Panc1 (cell line): Measurements from ENCODE around the gene NCKAP5. TPM values are rescaled to one million over a fixed set of nuclear protein-coding genes. Genes with fewer than 3 reads are reported as not detected.

Source experiments
- ATAC-seq: fragments of 200-7000 bp; cut with Tn5 transposase; 2 replicates; pipeline ENCODE4 v1.9.1; 2020; ENCODE audit warnings: mild to moderate bottlenecking, moderate library complexity
- BruUV-seq: library from RNA; stranded (reverse); fragments of 400-500 nt; replicated peaks from 2 replicates; lab custom pipeline; 2021; lab: Mats Ljungman, UMichigan
- CTCF ChIA-PET: fragments of 300-600 bp; sonication (Branson Sonifier 250); formaldehyde crosslinking; loops from one replicate; lab custom pipeline; 2022; ENCODE audit warnings: antibody characterized with exemption; lab: Charles Lee
- POLR2A ChIA-PET: fragments of 300-600 bp; sonication (Branson Sonifier 250); formaldehyde crosslinking; loops from one replicate; lab custom pipeline; 2022; ENCODE audit warnings: antibody characterized with exemption; lab: Charles Lee
- DNase-seq: peaks from one replicate; pipeline ENCODE4 v3.0.0-alpha.2; 2010; ENCODE audit warnings: low read depth, low spot score
- H3K27ac ChIP-seq: 2 replicates; pipeline ENCODE4 v1.5.1; 2011; ENCODE audit warnings: mild to moderate bottlenecking, low read length, inconsistent platforms
- H3K27me3 ChIP-seq: fragments of 200-500 bp; sonication (Bioruptor generic); 2 replicates; pipeline ENCODE4 v1.6.0; 2014; ENCODE audit warnings: low read length, inconsistent platforms; ENCODE audit not compliant: control insufficient read depth, insufficient read depth
- H3K36me3 ChIP-seq: fragments of 200-500 bp; sonication (Bioruptor generic); 2 replicates; pipeline ENCODE4 v1.5.1; 2014; ENCODE audit warnings: inconsistent platforms, mild to moderate bottlenecking, low read length, moderate library complexity; ENCODE audit not compliant: control insufficient read depth, insufficient read depth
- H3K4me1 ChIP-seq: 2 replicates; pipeline ENCODE4 v1.5.1; 2011; ENCODE audit warnings: inconsistent platforms, mild to moderate bottlenecking, low read length, moderate library complexity; ENCODE audit not compliant: control insufficient read depth, insufficient read depth
- H3K4me3 ChIP-seq, 2 experiments: 2 replicates each; pipeline ENCODE4 v1.5.1; 2011 to 2012; ENCODE audit warnings: low read depth in 2 of 2, low read length in 2 of 2, mild to moderate bottlenecking in 2 of 2, inconsistent platforms in 1 of 2, moderate library complexity in 1 of 2
- H3K9me3 ChIP-seq: fragments of 200-500 bp; sonication (Bioruptor generic); 2 replicates; pipeline ENCODE4 v1.5.1; 2014; ENCODE audit warnings: low read depth, mild to moderate bottlenecking, inconsistent platforms, low read length, moderate library complexity; ENCODE audit not compliant: control insufficient read depth, insufficient read depth
- POLR2AphosphoS5 ChIP-seq: IDR thresholded peaks from 2 replicates; pipeline ENCODE4 v1.6.1; 2012; ENCODE audit warnings: mild to moderate bottlenecking, low read depth, low read length, moderate library complexity
- REST ChIP-seq, 2 experiments: IDR thresholded peaks; 2 replicates each; pipeline ENCODE4 v1.6.1; 2011 to 2012; ENCODE audit warnings: low read depth in 2 of 2, control low read depth in 1 of 2, low read length in 1 of 2, mild to moderate bottlenecking in 1 of 2, moderate library complexity in 1 of 2; ENCODE audit not compliant: insufficient read depth in 1 of 2
- SIN3A ChIP-seq: IDR thresholded peaks from 2 replicates; pipeline ENCODE4 v1.6.1; 2012; ENCODE audit warnings: low read depth, mild to moderate bottlenecking, low read length, moderate library complexity, borderline replicate concordance; ENCODE audit not compliant: insufficient read depth
- TCF7L2 ChIP-seq: IDR thresholded peaks from 2 replicates; pipeline ENCODE4 v1.6.1; 2011; ENCODE audit warnings: mild to moderate bottlenecking, low read depth, low read length, inconsistent platforms
- in situ Hi-C: cut with HindIII; loops from 2 replicates; pipeline ENCODE4 v1.10.0; 2016; ENCODE audit warnings: low sequenced_read_pairs, low pct_unique_long_range_greater_than_20kb
- intact Hi-C: fragments of 100-400 bp; cut with micrococcal nuclease; formaldehyde crosslinking; loops from one replicate; pipeline ENCODE4 v1.10.0; 2022; ENCODE audit not compliant: unreplicated experiment
- total RNA-seq: library from RNA; stranded (reverse); gene quantifications from one replicate; pipeline ENCODE4 v1.2.1, GENCODE V29; 2021; ENCODE audit not compliant: unreplicated experiment
- TF ChIP-seq, protein P1 (sequence below): fragments of 450-650 bp; IDR thresholded peaks from 2 replicates; pipeline ENCODE4 v1.5.1; 2017; ENCODE audit warnings: mild to moderate bottlenecking

NCKAP5 gene
- total RNA-seq, 1 experiment from 2014 or later = 0.10 TPM

DNA sequence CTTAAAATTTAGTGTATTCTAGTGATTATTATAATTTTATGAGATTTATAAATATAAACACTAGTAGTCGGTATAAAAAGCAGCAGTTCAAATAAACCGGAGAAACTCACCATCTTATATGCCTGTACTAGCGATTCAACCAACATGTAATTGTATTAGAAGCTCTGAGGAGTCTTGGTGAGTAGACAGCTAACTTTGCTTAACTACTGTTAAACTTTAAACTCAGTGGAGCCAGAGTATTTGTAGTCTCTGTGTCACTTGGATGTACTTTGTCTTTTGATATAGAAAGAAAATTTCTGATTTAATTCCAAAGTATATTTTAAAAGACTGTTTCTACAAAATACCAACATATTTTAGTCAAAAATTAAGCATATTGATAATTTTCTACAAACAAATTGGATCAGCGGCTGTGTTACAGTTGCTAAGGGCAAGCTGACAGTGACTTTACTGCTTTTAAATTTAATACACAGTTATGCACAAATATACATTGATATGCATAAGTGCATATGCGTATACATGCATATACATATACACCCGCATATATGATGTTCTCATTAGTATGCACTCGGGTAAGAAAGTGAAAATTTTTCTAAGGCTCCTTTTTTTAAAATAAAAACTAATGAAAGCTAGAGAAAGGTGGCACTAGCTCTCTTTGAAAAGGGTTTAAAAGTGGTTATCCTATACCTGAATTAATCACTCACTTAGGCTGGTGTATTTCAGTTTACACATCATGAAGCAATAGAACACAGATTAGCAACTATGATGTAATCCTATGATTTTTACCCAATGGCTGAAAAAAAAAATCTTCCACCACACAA, 374.5 kb downstream of the NCKAP5 start:
- ChIA-PET CTCF (no interaction called here), POLR2A (no interaction called here)
- no TSS peak for BruUV-seq
- DNase-seq = no peak
- Histone ChIP-seq H3K27me3 (no peaks in the 10 kb centered on the region), H3K36me3 (no peaks in the 10 kb centered on the region), H3K4me1 (no peaks in the 10 kb centered on the region), H3K4me3 (no peak overlapping the region), H3K27ac (no peak overlapping the region), H3K9me3 (no peaks in the 10 kb centered on the region)
- TF ChIP-seq SIN3A = no peak
- TF ChIP-seq POLR2AphosphoS5 = no peak
- TF ChIP-seq TCF7L2 = no peak
- no peak for TF ChIP-seq REST (IDR thresholded peaks at IDR 0.05; ENCODE audit: insufficient read depth in 1 of 2, low read depth in 2 of 2, low read length in 1 of 2)
- TF ChIP-seq, protein P1, sequence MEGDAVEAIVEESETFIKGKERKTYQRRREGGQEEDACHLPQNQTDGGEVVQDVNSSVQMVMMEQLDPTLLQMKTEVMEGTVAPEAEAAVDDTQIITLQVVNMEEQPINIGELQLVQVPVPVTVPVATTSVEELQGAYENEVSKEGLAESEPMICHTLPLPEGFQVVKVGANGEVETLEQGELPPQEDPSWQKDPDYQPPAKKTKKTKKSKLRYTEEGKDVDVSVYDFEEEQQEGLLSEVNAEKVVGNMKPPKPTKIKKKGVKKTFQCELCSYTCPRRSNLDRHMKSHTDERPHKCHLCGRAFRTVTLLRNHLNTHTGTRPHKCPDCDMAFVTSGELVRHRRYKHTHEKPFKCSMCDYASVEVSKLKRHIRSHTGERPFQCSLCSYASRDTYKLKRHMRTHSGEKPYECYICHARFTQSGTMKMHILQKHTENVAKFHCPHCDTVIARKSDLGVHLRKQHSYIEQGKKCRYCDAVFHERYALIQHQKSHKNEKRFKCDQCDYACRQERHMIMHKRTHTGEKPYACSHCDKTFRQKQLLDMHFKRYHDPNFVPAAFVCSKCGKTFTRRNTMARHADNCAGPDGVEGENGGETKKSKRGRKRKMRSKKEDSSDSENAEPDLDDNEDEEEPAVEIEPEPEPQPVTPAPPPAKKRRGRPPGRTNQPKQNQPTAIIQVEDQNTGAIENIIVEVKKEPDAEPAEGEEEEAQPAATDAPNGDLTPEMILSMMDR = no peak
- intact Hi-C loops = no loop called here
- ATAC-seq = no peak
- in situ Hi-C loops = no loop called here

- Histone ChIP-seq H3K27me3 (no peaks in the 10 kb centered on the region), H3K4me1 (no peaks in the 10 kb centered on the region), H3K4me3 (no peak overlapping the region), H3K9me3 (no peaks in the 10 kb centered on the region), H3K27ac (no peak overlapping the region), H3K36me3 (no peaks in the 10 kb centered on the region)
- intact Hi-C loops = no loop called here
- TF ChIP-seq, protein P1 = no peak; the same call in 1 of the 2 replicates
- no peak for TF ChIP-seq POLR2AphosphoS5
- TF ChIP-seq SIN3A = no peak
- no peak for TF ChIP-seq TCF7L2
- no peak for TF ChIP-seq REST (IDR thresholded peaks at IDR 0.05; ENCODE audit: insufficient read depth in 1 of 2, low read depth in 2 of 2, low read length in 1 of 2)
- BruUV-seq = no TSS peak
- ChIA-PET CTCF (no interaction called here), POLR2A (no interaction called here)
- in situ Hi-C loops = no loop called here
- ATAC-seq = no peak
- DNase-seq = no peak
These were observed 376.2 kb downstream of the NCKAP5 start for GRCh38 chr2:133192028-133192427.
